Articular chondrocyte of knee joint (primary cell): Measurements from ENCODE around the gene MAGEE1. TPM values are rescaled to one million over a fixed set of nuclear protein-coding genes. Genes with fewer than 3 reads are reported as not detected.

Experiments
- total RNA-seq: library from RNA; depleted of rRNA; stranded (reverse); fragments of >200 nt; gene quantifications from 2 replicates; pipeline ENCODE4 v1.2.3, GENCODE V29; 2012

MAGEE1 gene, protein sequence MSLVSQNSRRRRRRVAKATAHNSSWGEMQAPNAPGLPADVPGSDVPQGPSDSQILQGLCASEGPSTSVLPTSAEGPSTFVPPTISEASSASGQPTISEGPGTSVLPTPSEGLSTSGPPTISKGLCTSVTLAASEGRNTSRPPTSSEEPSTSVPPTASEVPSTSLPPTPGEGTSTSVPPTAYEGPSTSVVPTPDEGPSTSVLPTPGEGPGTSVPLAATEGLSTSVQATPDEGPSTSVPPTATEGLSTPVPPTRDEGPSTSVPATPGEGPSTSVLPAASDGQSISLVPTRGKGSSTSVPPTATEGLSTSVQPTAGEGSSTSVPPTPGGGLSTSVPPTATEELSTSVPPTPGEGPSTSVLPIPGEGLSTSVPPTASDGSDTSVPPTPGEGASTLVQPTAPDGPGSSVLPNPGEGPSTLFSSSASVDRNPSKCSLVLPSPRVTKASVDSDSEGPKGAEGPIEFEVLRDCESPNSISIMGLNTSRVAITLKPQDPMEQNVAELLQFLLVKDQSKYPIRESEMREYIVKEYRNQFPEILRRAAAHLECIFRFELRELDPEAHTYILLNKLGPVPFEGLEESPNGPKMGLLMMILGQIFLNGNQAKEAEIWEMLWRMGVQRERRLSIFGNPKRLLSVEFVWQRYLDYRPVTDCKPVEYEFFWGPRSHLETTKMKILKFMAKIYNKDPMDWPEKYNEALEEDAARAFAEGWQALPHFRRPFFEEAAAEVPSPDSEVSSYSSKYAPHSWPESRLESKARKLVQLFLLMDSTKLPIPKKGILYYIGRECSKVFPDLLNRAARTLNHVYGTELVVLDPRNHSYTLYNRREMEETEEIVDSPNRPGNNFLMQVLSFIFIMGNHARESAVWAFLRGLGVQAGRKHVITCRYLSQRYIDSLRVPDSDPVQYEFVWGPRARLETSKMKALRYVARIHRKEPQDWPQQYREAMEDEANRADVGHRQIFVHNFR
- 2.6 and 3.0 TPM in 2 replicates for total RNA-seq

DNA sequence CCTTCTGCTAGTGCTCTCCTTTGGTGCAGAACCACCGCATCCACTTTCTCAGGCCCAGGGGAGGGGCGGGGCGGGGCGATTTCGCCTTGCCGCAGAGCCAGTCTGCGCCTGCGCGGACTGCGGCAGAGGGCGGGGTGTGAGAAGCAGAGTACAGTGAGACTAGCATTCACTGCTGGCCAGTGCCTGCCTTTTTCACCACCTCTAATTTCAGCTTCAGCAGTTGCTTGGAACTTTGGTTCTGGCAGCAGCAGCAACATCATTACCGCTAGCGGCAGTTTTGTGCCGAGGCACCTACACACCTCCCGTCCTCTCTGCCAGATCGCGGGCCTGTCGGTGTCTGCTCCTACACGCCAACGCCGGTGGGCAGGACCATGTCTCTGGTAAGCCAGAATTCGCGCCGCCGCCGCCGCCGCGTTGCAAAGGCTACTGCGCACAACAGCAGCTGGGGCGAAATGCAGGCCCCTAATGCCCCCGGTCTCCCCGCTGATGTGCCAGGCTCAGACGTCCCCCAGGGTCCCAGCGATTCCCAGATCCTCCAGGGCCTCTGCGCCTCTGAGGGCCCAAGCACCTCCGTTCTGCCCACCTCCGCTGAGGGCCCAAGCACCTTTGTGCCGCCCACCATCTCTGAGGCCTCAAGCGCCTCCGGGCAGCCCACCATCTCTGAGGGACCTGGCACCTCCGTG is at the start of gene MAGEE1:
Gene MAGEE1, plus strand, starts transcription at position 151 of the 683 bp plus-strand sequence. Its CDS starts 221 bp downstream, at position 372.

